Renal pelvis (tissue), 4 donors: Measurements from ENCODE around the gene NAGA. TPM values are rescaled to one million over a fixed set of nuclear protein-coding genes. Genes with fewer than 3 reads are reported as not detected.
"Not testable (repeated sequence)": the region's sequence is repeated elsewhere in the genome, so short reads cannot be mapped to it uniquely, and the experiment has no call there.

Experiments
- DNase-seq: peaks from one replicate; pipeline ENCODE4 v3.0.0-alpha.2; 2013
- polyA plus RNA-seq, 3 donors: library from polyadenylated mRNA; unstranded; fragments of 120-200 nt; gene quantifications; one replicate each; pipeline ENCODE4 v1.2.1, GENCODE V29; 2013; ENCODE audit not compliant: insufficient read length in 3 of 3

Gene NAGA
- polyA plus RNA-seq, 3 donors, result 26.2 to 28.8 (median 27.1) TPM

GRCh38 chr22:42078469-42079318 is 8.1 kb upstream of the NAGA start:
- peak; percentile 40 for DNase-seq

DNA sequence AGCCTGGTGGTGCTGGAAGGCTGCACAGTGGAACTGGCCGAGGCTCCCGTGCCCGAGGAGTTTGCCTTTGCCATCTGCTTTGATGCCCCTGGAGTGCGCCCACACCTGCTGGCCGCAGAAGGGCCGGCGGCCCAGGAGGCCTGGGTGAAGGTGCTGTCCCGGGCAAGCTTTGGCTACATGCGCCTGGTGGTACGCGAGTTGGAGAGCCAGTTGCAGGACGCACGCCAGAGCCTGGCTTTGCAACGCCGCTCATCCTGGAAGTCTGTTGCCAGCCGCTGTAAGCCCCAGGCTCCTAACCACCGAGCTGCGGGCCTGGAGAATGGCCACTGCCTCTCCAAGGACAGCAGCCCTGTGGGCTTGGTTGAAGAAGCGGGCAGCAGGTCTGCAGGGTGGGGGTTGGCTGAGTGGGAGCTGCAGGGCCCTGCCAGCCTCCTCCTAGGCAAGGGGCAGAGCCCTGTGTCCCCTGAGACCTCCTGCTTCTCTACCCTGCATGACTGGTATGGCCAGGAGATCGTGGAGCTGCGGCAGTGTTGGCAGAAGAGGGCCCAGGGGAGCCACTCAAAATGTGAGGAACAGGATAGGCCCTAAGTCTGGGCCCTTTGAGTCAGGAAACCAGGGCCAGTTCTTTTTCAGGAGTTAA is 7.0 kb upstream of the NAGA start:
- no peak for DNase-seq

- no peak for DNase-seq
These were observed 6.3 kb upstream of the NAGA start for GRCh38 chr22:42076764-42077485.

GRCh38 chr22:42074846-42075676 is 4.4 kb upstream of the NAGA start:
- DNase-seq, result no peak

- DNase-seq, result peak; percentile 40
These were observed 3.7 kb upstream of the NAGA start, which contains the start of gene PHETA2 for GRCh38 chr22:42074132-42074811. TSS of gene PHETA2 (plus strand) at chr22:42074248. CDS start at chr22:42077294, 3,046 bp downstream.

DNA sequence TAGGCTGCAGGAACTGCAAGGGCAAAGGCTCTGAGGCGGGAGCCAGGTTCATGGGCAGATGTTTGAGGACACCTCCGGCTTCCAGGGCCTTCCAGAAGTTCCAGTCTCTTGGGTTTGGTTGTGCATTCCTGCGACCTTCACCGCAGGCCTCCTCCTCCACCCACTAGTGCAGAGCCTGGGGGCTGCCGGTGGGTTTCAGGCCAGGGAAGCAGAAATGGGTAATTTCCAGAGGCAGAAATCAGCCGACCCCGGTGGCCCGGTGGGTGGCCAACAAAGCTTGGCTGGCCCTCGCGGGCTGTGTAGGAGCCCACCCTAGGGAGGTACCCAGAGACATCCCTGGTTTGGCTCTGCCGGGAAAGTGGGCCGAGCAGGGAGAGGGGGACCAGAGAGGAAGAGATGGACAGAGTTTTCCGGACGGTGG is 3.0 kb upstream of the NAGA start:
- no peak for DNase-seq

- DNase-seq, result no peak
These were observed 2.2 kb upstream of the NAGA start for GRCh38 chr22:42072606-42073330.

GRCh38 chr22:42071508-42071907 is 896 bp upstream of the NAGA start:
- not testable (repeated sequence) for DNase-seq

GRCh38 chr22:42069801-42070516 is 653 bp downstream of the NAGA start:
- no peak for DNase-seq

- DNase-seq, result no peak
These were observed 2.3 kb downstream of the NAGA start for GRCh38 chr22:42068291-42068690.

DNA sequence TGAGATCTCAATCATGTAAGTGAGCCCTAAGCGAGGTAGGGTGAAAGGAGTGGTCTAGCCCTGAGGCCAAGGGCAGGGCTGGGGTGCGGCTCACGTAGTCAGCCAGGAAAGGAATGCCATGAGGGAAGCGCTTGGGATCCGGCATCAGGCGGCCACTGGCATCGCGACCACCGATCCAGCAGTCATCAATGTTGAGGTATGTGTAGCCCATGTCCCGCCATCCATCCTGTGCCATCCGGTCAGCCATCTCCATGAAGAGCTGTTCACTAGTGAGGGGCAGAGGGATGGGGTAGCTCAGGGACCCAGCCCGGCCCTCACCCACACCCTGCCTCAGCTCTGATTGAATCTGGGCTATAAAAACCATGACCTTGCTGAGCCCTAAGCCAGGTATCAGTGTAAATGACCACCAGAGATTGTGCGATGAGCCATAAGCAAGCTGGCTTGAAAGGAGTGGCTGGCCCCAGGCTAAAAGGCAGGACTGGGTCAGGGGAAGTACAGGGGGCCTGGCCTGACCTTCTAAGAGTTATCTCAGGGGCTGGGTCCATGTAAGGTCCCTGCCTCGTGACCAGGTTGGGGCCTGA is 2.9 kb downstream of the NAGA start:
- DNase-seq, result no peak

DNA sequence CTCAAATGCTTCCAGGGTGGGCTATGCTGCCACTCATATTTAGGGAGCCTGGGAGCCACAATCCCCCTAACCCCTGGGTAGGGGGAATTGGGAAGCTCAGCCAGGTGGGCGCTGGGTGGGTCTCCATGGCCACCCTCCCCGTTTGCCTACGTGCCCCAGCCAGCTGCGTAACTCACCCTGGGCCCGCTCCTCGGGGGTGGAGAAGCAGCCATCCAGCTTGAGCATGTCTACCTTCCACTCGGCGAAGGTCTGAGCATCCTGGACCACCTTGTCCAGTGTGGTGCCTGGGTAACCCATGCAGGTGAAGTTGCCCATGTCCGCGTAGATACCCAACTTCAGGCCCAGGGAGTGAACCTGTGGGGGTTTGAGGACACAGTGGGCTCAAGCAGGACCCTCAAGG is 3.7 kb downstream of the NAGA start:
- DNase-seq, result no peak

GRCh38 chr22:42066126-42066761 is 4.4 kb downstream of the NAGA start:
- DNase-seq, result no peak

GRCh38 chr22:42065438-42066125 is 5.0 kb downstream of the NAGA start:
- DNase-seq, result no peak

DNA sequence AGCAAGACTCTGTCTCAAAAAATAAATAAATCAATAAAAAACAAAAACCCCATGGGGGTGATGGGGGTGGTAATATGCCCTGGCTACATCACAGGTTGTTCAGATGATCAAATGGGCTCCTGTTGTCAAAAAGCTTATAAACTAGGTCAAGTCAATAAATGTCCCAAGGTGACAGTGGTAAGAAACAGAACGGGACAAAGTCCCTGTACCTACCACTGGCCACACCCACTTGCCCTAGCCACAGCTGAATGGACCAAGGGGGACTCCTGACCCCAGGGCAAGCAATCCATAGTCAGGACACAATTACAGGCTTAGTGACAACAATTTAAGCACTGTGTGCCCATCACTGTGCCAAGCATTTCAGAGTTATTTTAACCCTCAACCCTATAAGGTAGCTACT is 6.0 kb downstream of the NAGA start:
- DNase-seq, result no peak

DNA sequence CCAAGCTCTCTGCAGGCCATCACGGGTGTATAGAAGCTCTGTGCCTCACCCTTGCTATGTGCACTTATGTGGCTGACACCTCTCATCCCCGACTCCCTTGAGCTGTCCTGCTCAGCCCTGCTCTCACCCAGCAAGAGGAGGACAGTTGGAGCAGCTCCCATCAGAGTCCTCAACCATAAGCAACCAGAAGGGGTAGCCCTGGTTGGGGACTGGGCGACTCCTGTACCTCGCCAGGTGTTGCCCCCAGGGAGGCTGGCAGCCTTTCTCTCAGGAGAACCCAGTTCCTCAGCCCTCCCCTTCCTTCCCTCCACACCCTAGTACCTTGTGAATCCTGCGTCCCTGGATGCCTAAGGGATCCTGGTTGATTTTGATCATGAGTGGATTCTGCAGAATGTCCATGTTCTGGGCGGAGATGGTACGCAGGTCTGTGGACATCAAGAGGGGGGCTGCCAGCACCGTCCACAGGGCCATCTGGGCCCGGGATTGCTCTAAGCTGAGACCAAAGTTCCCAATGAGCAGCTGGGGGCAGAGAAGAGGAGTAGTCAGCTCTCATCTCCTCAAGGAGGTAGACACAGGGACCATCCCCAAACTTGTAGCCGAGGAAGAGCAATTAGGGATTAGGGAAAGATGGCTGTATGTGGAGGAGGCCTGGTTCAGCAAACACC is 8.0 kb downstream of the NAGA start:
- DNase-seq, result no peak

DNA sequence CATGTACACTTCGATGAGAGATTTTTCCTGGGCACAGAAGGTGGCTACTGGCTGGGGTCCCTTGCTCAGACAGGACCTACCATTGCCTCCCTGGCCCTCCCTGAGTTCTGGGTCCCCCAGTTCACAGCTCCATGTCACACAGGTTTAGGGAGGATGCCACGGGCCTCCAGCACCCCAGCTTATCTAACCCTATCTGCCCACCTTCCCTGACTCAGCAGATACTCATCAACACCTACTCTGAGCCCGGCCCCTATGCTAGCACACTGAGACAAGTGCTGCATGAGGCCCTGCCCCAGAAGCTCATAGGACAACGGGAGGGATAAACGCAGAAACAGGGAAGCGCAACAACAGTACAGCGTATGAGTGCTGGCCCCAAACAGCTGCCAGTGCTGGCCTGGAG is 9.6 kb downstream of the NAGA start:
- no peak for DNase-seq

- DNase-seq, result no peak
These were observed 10.1 kb downstream of the NAGA start for GRCh38 chr22:42060489-42060888.
